DND-41 (cell line): ENCODE data around the gene DCLK1.

Experiments
- ATAC-seq: fragments of 200-7000 bp; cut with Tn5 transposase; 3 replicates; pipeline ENCODE4 v1.9.1; 2021; ENCODE audit warnings: low read depth; ENCODE audit not compliant: insufficient read depth
- DNase-seq: peaks from one replicate; pipeline ENCODE4 v3.0.0-alpha.2; 2020
- H2AFZ ChIP-seq: 2 replicates; pipeline ENCODE4 v1.6.0; 2012; ENCODE audit warnings: low read depth, low read length
- H3K27ac ChIP-seq: 2 replicates; pipeline ENCODE4 v1.5.1; 2012; ENCODE audit warnings: low read length, inconsistent platforms
- H3K27me3 ChIP-seq: fragments of 200-600 bp; sonication (generic); 2 replicates; pipeline ENCODE4 v1.6.0; 2012; ENCODE audit warnings: low read length, mild to moderate bottlenecking, inconsistent platforms; ENCODE audit not compliant: insufficient read depth, poor library complexity
- H3K36me3 ChIP-seq: 2 replicates; pipeline ENCODE4 v1.5.1; 2012; ENCODE audit warnings: low read length, inconsistent platforms; ENCODE audit not compliant: insufficient read depth
- H3K4me1 ChIP-seq: 2 replicates; pipeline ENCODE4 v1.5.1; 2012; ENCODE audit warnings: mild to moderate bottlenecking, low read length; ENCODE audit not compliant: insufficient read depth
- H3K4me2 ChIP-seq: 2 replicates; pipeline ENCODE4 v1.6.0; 2012; ENCODE audit warnings: mild to moderate bottlenecking, moderate library complexity, low read length, inconsistent platforms; ENCODE audit not compliant: insufficient read depth
- H3K4me3 ChIP-seq, 2 experiments: fragments of 200-600 bp in 1 of 2; shearing (Covaris generic) in 1 of 2; 2 replicates each; pipeline ENCODE4 v1.5.1; 2012 to 2016; ENCODE audit warnings: inconsistent platforms in 2 of 2, low read length in 2 of 2, mild to moderate bottlenecking in 2 of 2, low read depth in 1 of 2, moderate library complexity in 1 of 2
- H3K79me2 ChIP-seq: 2 replicates; pipeline ENCODE4 v1.6.0; 2012; ENCODE audit warnings: low read length, inconsistent platforms; ENCODE audit not compliant: insufficient read depth
- H3K9ac ChIP-seq: 2 replicates; pipeline ENCODE4 v1.6.0; 2012; ENCODE audit warnings: low read depth, mild to moderate bottlenecking, inconsistent platforms, low read length, moderate library complexity
- H3K9me3 ChIP-seq: 2 replicates; pipeline ENCODE4 v1.5.1; 2012; ENCODE audit warnings: low read length, moderate library complexity, mild to moderate bottlenecking, inconsistent platforms; ENCODE audit not compliant: insufficient read depth, severe bottlenecking
- H4K20me1 ChIP-seq: 2 replicates; pipeline ENCODE4 v1.6.0; 2012; ENCODE audit warnings: low read length; ENCODE audit not compliant: insufficient read depth
- CTCF ChIP-seq: IDR thresholded peaks from 2 replicates; pipeline ENCODE4 v1.5.1; 2012; ENCODE audit warnings: borderline replicate concordance, low read length, moderate library complexity, mild to moderate bottlenecking; ENCODE audit not compliant: poor library complexity, severe bottlenecking; ENCODE audit errors: extremely low read depth
- EZH2 ChIP-seq: IDR thresholded peaks from 3 replicates; pipeline ENCODE4 v1.6.1; 2012; ENCODE audit warnings: borderline replicate concordance, low read depth, mild to moderate bottlenecking, moderate library complexity, low read length, inconsistent platforms; ENCODE audit not compliant: severe bottlenecking

Gene DCLK1

GRCh38 chr13:35860661-35861060 lies 270.5 kb downstream of the DCLK1 start:
- ATAC-seq (no peak), DNase-seq (no peak)
- H3K9ac ChIP-seq, result no peak overlapping the region
- H4K20me1 ChIP-seq, result no peaks in the 10 kb centered on the region
- H3K4me3 ChIP-seq, result no peak overlapping the region
- no peak overlapping the region for H2AFZ ChIP-seq
- H3K9me3 ChIP-seq, result no peaks in the 10 kb centered on the region
- no peaks in the 10 kb centered on the region for H3K4me1 ChIP-seq
- no peaks in the 10 kb centered on the region for H3K79me2 ChIP-seq
- no peaks in the 10 kb centered on the region for H3K27me3 ChIP-seq
- no peak overlapping the region for H3K27ac ChIP-seq
- no peak for TF ChIP-seq CTCF
- no peak for TF ChIP-seq EZH2
- H3K36me3 ChIP-seq, result no peaks in the 10 kb centered on the region
- H3K4me2 ChIP-seq, result no peak overlapping the region

GRCh38 chr13:35859981-35860380 lies 271.2 kb downstream of the DCLK1 start:
- no peaks in the 10 kb centered on the region for H3K36me3 ChIP-seq
- ATAC-seq, result no peak
- H3K27me3 ChIP-seq, result no peaks in the 10 kb centered on the region
- TF ChIP-seq CTCF, result no peak
- no peak for TF ChIP-seq EZH2
- H3K9ac ChIP-seq, result no peak overlapping the region
- H3K4me3 ChIP-seq, result no peak overlapping the region
- no peak overlapping the region for H3K27ac ChIP-seq
- no peaks in the 10 kb centered on the region for H3K9me3 ChIP-seq
- no peak for DNase-seq
- no peaks in the 10 kb centered on the region for H3K4me1 ChIP-seq
- H3K4me2 ChIP-seq, result no peak overlapping the region
- H2AFZ ChIP-seq, result no peak overlapping the region
- H4K20me1 ChIP-seq, result no peaks in the 10 kb centered on the region
- H3K79me2 ChIP-seq, result no peaks in the 10 kb centered on the region

- Histone ChIP-seq H3K27ac (no peak overlapping the region), H3K4me1 (no peaks in the 10 kb centered on the region), H3K36me3 (no peaks in the 10 kb centered on the region), H3K4me2 (no peak overlapping the region), H3K27me3 (no peaks in the 10 kb centered on the region), H3K9ac (no peak overlapping the region), H3K79me2 (no peaks in the 10 kb centered on the region), H4K20me1 (no peaks in the 10 kb centered on the region), H2AFZ (no peak overlapping the region), H3K4me3 (no peak overlapping the region), H3K9me3 (no peaks in the 10 kb centered on the region)
- ATAC-seq, result no peak
- no peak for DNase-seq
- no peak for TF ChIP-seq EZH2
- no peak for TF ChIP-seq CTCF
Observed at GRCh38 chr13:35858665-35859064, 272.5 kb downstream of the DCLK1 start.

GRCh38 chr13:35857769-35858168 lies 273.4 kb downstream of the DCLK1 start:
- Histone ChIP-seq H3K4me3 (no peak overlapping the region), H3K9me3 (no peaks in the 10 kb centered on the region), H3K27ac (no peak overlapping the region), H3K79me2 (no peaks in the 10 kb centered on the region), H4K20me1 (no peaks in the 10 kb centered on the region), H3K4me2 (no peak overlapping the region), H2AFZ (no peak overlapping the region), H3K27me3 (no peaks in the 10 kb centered on the region), H3K9ac (no peak overlapping the region), H3K36me3 (no peaks in the 10 kb centered on the region), H3K4me1 (no peaks in the 10 kb centered on the region)
- TF ChIP-seq CTCF, result no peak
- no peak for TF ChIP-seq EZH2
- ATAC-seq (no peak), DNase-seq (no peak)
